Heart left ventricle (tissue), 13 donors: ENCODE results near the gene G6PC1.

Source experiments
- CTCF ChIP-seq, 12 donors: fragments of 200-600 bp; sonication (generic) in 4 of 12; IDR thresholded peaks; one replicate each; pipeline versions ENCODE4 v1.5.0 to v1.8.0; 2018 to 2022; ENCODE audit warnings: antibody characterized with exemption in 12 of 12, mild to moderate bottlenecking in 5 of 12
- POLR2A ChIP-seq, 2 donors: fragments of 450-650 bp; IDR thresholded peaks; one replicate each; pipeline ENCODE4 v1.6.1; 2017; ENCODE audit warnings: antibody characterized with exemption in 2 of 2, mild to moderate bottlenecking in 2 of 2, moderate library complexity in 2 of 2
- donor health status: ischemic (EF 13 %, LVEDD 7.1; RV severe dilation, severe dysfunction).
- donor health status: DM: no; HTN: yes; CAD: no.
- donor health status: DM: no; HTN: no; CAD: no.
- donor health status: ischemic (EF 25% LVEDD 6.9; RV normal size, moderate dysfunction).
- donor health status: ischemic (EF 25% LVEDD 5.7; RV mildly dilated, moderate dysfunction).
- donor health status: ischemic (EF 35%, LVEDD 5.7; RV mildly dilated, moderate dysfunction).
- donor health status: nonischemic (EF 11% LVEDD 7.7; RV severe dilation, severe dysfunction).
- donor health status: DM: yes; HTN: yes; CAD: no.
- donor health status: PGD.
- donor health status: ischemic (EF 29% LVEDD 5.4; RV normal size, mild dysfunction).
- donor health status: nonischemic (EF 23%, LVEDD 6.1; RV moderate dilation, normal function).

DNA sequence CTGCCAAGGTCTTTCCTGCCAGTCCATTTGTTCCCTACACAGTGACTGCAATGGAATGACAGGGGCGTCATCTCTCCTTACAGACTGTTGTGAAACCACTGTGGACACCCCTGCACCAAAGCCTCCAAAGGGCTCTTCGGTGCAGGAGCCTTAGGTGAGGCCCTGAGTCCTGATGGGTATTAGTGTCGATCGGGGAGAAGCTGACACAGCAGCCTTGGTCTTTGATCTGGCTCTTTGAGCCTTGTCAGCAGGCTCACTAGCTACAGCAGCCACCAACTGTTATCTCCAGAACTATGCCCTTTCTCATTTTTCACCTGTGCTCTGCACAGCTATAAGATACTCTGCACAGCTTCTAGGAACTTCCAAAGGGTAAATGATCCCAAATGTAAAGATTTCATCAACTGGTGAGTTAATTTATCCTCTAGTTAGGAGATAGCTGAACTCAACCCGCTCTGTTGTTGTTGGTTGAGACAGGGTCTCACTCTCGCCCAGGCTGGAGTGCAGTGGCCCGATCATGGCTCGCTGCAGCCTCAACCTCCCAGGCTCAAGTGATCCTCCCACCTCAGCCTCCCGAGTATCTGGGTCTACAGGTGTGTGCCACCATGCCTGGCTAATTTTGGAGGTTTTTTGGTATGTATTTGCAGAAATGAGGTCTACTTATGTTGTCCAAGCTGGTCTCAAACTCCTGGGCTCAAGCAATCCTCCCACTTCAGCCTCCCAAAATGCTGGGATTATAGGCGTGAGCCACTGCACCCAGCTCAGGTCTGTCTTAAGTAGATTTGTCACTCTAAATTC, 19.7 kb downstream of the G6PC1 start:
- TF ChIP-seq CTCF (IDR thresholded peaks at IDR 0.05) (no peak), POLR2A (IDR thresholded peaks at IDR 0.05) (no peak)
